H1 (cell line): ENCODE measurements around the gene RWDD3. TPM values are rescaled to one million over a fixed set of nuclear protein-coding genes. Genes with fewer than 3 reads are reported as not detected.

Experiments
- CTCF ChIA-PET: fragments of 300-600 bp; sonication (Branson Sonifier 250); formaldehyde crosslinking; loops from one replicate; lab custom pipeline; 2021; ENCODE audit not compliant: partially characterized antibody; lab: Charles Lee
- POLR2A ChIA-PET: fragments of 300-600 bp; sonication (Branson Sonifier 250); formaldehyde crosslinking; loops from one replicate; lab custom pipeline; 2021; ENCODE audit warnings: inconsistent platforms; ENCODE audit not compliant: partially characterized antibody; lab: Charles Lee
- DNase-seq, 2 experiments: peaks; one replicate each; pipeline versions ENCODE4 v3.0.0 to v3.0.0-alpha.2; 2010 to 2022; ENCODE audit warnings: low spot score in 2 of 2, low read depth in 1 of 2, mixed read lengths in 1 of 2
- FAIRE-seq: peaks from 2 replicates; lab custom pipeline; 2011; peaks lifted over from hg19 to GRCh38; lab: Jason Lieb, UNC
- H2AFZ ChIP-seq: 2 replicates; pipeline ENCODE4 v1.8.1; 2012; ENCODE audit warnings: low read length, inconsistent platforms
- H2AK5ac ChIP-seq: 2 replicates; pipeline ENCODE4 v1.6.1; 2013; ENCODE audit warnings: low read depth, low read length
- H2BK120ac ChIP-seq: replicated peaks from 2 replicates; pipeline ENCODE3; 2013; ENCODE audit warnings: low read depth, low read length, inconsistent platforms
- H2BK12ac ChIP-seq: 2 replicates; pipeline ENCODE4 v1.6.1; 2013; ENCODE audit warnings: low read depth, low read length
- H2BK15ac ChIP-seq: 2 replicates; pipeline ENCODE4 v1.6.1; 2013; ENCODE audit warnings: low read length
- H2BK20ac ChIP-seq: 2 replicates; pipeline ENCODE4 v1.6.1; 2013; ENCODE audit warnings: low read length
- H2BK5ac ChIP-seq: 2 replicates; pipeline ENCODE4 v1.6.1; 2013; ENCODE audit warnings: low read depth, low read length
- H3K14ac ChIP-seq: 2 replicates; pipeline ENCODE4 v1.6.1; 2013; ENCODE audit warnings: inconsistent platforms; ENCODE audit not compliant: insufficient read length
- H3K18ac ChIP-seq: 2 replicates; pipeline ENCODE4 v1.6.1; 2013; ENCODE audit warnings: low read length; ENCODE audit errors: extremely low read depth
- H3K23ac ChIP-seq: 2 replicates; pipeline ENCODE4 v1.6.1; 2013; ENCODE audit warnings: inconsistent platforms; ENCODE audit not compliant: insufficient read length
- H3K23me2 ChIP-seq: 2 replicates; pipeline ENCODE4 v1.6.1; 2013; ENCODE audit warnings: low read depth, low read length
- H3K27ac ChIP-seq: 2 replicates; pipeline ENCODE4 v1.6.1; 2011; ENCODE audit warnings: low read depth, low read length, inconsistent platforms
- H3K27me3 ChIP-seq, 4 experiments: replicated peaks in 1 of 4; 1 replicate in 1 of 4; 2 replicates in 3 of 4; pipeline versions ENCODE4 v1.6.1 to v1.8.1; 2011 to 2013; ENCODE audit warnings: low read length in 3 of 4, mild to moderate bottlenecking in 3 of 4, inconsistent platforms in 2 of 4, mixed read lengths in 2 of 4, moderate library complexity in 1 of 4; ENCODE audit not compliant: control insufficient read depth in 3 of 4, insufficient read depth in 3 of 4; ENCODE audit errors: extremely low read depth in 1 of 4
- H3K36me3 ChIP-seq, 4 experiments: 2 replicates each; pipeline versions ENCODE4 v1.6.1 to v1.8.1; 2011 to 2013; ENCODE audit warnings: mild to moderate bottlenecking in 4 of 4, low read length in 3 of 4, moderate library complexity in 2 of 4, control low read depth in 1 of 4, inconsistent platforms in 1 of 4; ENCODE audit not compliant: insufficient read depth in 4 of 4, control insufficient read depth in 2 of 4
- H3K4ac ChIP-seq: replicated peaks from 2 replicates; pipeline ENCODE3; 2013; ENCODE audit warnings: low read length, low read depth, mixed read lengths, inconsistent platforms; ENCODE audit not compliant: insufficient read length
- H3K4me1 ChIP-seq, 4 experiments: replicated peaks in 1 of 4; 1 replicate in 1 of 4; 2 replicates in 3 of 4; pipeline versions ENCODE4 v1.6.1 to v1.8.1; 2011 to 2013; ENCODE audit warnings: low read length in 3 of 4, inconsistent platforms in 2 of 4, mixed read lengths in 1 of 4; ENCODE audit not compliant: insufficient read depth in 4 of 4, control insufficient read depth in 3 of 4
- H3K4me2 ChIP-seq, 2 experiments: 2 replicates each; pipeline versions ENCODE4 v1.6.1 to v1.8.1; 2011 to 2013; ENCODE audit warnings: low read depth in 2 of 2, low read length in 2 of 2, control low read depth in 1 of 2, inconsistent platforms in 1 of 2, mild to moderate bottlenecking in 1 of 2; ENCODE audit not compliant: insufficient read depth in 1 of 2
- H3K4me3 ChIP-seq, 4 experiments: fragments of 200-600, 300-600 bp in 1 of 4; sonication (generic), shearing (Covaris generic), sonication (Bioruptor Twin) in 1 of 4; 2 replicates each; pipeline versions ENCODE4 v1.5.1 to v1.8.1; 2011 to 2016; ENCODE audit warnings: low read length in 4 of 4, low read depth in 3 of 4, control low read depth in 2 of 4, inconsistent platforms in 2 of 4, mild to moderate bottlenecking in 2 of 4, mixed read lengths in 1 of 4, moderate library complexity in 1 of 4; ENCODE audit not compliant: insufficient read depth in 2 of 4; ENCODE audit errors: extremely low read depth in 1 of 4
- H3K56ac ChIP-seq: replicated peaks from 2 replicates; pipeline ENCODE3; 2013; ENCODE audit warnings: low read depth, mild to moderate bottlenecking, mixed read lengths, low read length, inconsistent platforms; ENCODE audit not compliant: insufficient read length
- H3K79me1 ChIP-seq: 2 replicates; pipeline ENCODE4 v1.6.1; 2013; ENCODE audit warnings: low read depth, low read length, control low read depth
- H3K79me2 ChIP-seq, 2 experiments: 2 replicates each; pipeline versions ENCODE4 v1.6.1 to v1.8.1; 2012 to 2013; ENCODE audit warnings: low read length in 2 of 2, mild to moderate bottlenecking in 2 of 2, inconsistent platforms in 1 of 2; ENCODE audit not compliant: insufficient read depth in 2 of 2, control insufficient read depth in 1 of 2
- H3K9ac ChIP-seq, 4 experiments: replicated peaks in 1 of 4; 1 replicate in 1 of 4; 2 replicates in 3 of 4; pipeline versions ENCODE4 v1.6.1 to v1.8.1; 2011 to 2013; ENCODE audit warnings: low read depth in 3 of 4, low read length in 3 of 4, control low read depth in 2 of 4, mild to moderate bottlenecking in 2 of 4, moderate library complexity in 2 of 4, inconsistent platforms in 1 of 4; ENCODE audit errors: extremely low read depth in 1 of 4
- H3K9me3 ChIP-seq, 2 experiments: 2 replicates each; pipeline versions ENCODE4 v1.6.1 to v1.8.1; 2012 to 2013; ENCODE audit warnings: mild to moderate bottlenecking in 2 of 2, moderate library complexity in 2 of 2, control low read depth in 1 of 2, inconsistent platforms in 1 of 2, low read depth in 1 of 2, low read length in 1 of 2, mixed read lengths in 1 of 2; ENCODE audit not compliant: insufficient read depth in 2 of 2
- H4K20me1 ChIP-seq, 2 experiments: replicated peaks in 1 of 2; 2 replicates each; pipeline versions ENCODE3 to v1.8.1; 2011 to 2013; ENCODE audit warnings: inconsistent platforms in 2 of 2, low read length in 2 of 2, mild to moderate bottlenecking in 1 of 2; ENCODE audit not compliant: insufficient read depth in 2 of 2, control insufficient read depth in 1 of 2
- H4K5ac ChIP-seq: 2 replicates; pipeline ENCODE4 v1.6.1; 2013; ENCODE audit warnings: low read length, low read depth, mixed read lengths, inconsistent platforms; ENCODE audit not compliant: insufficient read length
- H4K8ac ChIP-seq: 2 replicates; pipeline ENCODE4 v1.8.0; 2013; ENCODE audit warnings: mild to moderate bottlenecking, moderate library complexity, low read length, inconsistent platforms; ENCODE audit not compliant: insufficient read depth; ENCODE audit errors: extremely low read depth
- H4K91ac ChIP-seq: replicated peaks from 2 replicates; pipeline ENCODE3; 2013; ENCODE audit warnings: low read length, mixed read lengths, inconsistent platforms; ENCODE audit not compliant: insufficient read length
- BRCA1 ChIP-seq: IDR thresholded peaks from 2 replicates; pipeline ENCODE4 v1.6.1; 2012; ENCODE audit warnings: low read depth, low read length, improper control_type of control experiment
- CBX8 ChIP-seq: fragments of 300-800, 300-1000 bp; sonication (generic); IDR thresholded peaks from 2 replicates; pipeline ENCODE4 v1.7.1; 2016; ENCODE audit warnings: low read depth, low read length, borderline replicate concordance
- KDM1A ChIP-seq: fragments of 200-600, 300-600 bp; sonication (generic); IDR thresholded peaks from 2 replicates; pipeline ENCODE4 v1.7.1; 2016; ENCODE audit warnings: mild to moderate bottlenecking, low read length, borderline replicate concordance
- RFX5 ChIP-seq: IDR thresholded peaks from 2 replicates; pipeline ENCODE4 v1.6.1; 2011; ENCODE audit warnings: low read depth, low read length, improper control_type of control experiment, borderline replicate concordance
- TBP ChIP-seq: IDR thresholded peaks from 2 replicates; pipeline ENCODE4 v1.6.1; 2011; ENCODE audit warnings: low read depth, low read length, improper control_type of control experiment
- TCF12 ChIP-seq: IDR thresholded peaks from 2 replicates; pipeline ENCODE4 v1.6.1; 2011; ENCODE audit warnings: low read depth, mild to moderate bottlenecking, low read length
- YY1 ChIP-seq: IDR thresholded peaks from 2 replicates; pipeline ENCODE4 v1.6.1; 2011; ENCODE audit warnings: low read depth, mild to moderate bottlenecking, low read length
- WGBS, 2 experiments: shearing (Covaris generic) in 1 of 2; methylation state at CpG; one replicate each; pipeline versions ENCODE4 v1.1.6 to v1.1.7; 2013 to 2015; ENCODE audit warnings: low lambda C conversion rate in 2 of 2, mixed read lengths in 2 of 2, inconsistent platforms in 1 of 2, low coverage in 1 of 2, missing lambda C conversion rate in 1 of 2; ENCODE audit not compliant: insufficient replicate concordance in 2 of 2, insufficient coverage in 1 of 2, insufficient read length in 1 of 2; ENCODE audit errors: extremely low coverage in 1 of 2, missing lambda C conversion rate in 1 of 2; 5-methylcytosine and 5-hydroxymethylcytosine counted together
- long read RNA-seq, 2 experiments: library from RNA in 1 of 2; library from capped mRNA in 1 of 2; stranded (forward); transcript quantifications; one replicate each; pipeline ENCODE4 v2.0.0, GENCODE V29; 2021; ENCODE audit warnings: inconsistent platforms in 1 of 2
- polyA minus RNA-seq, 3 experiments: library from RNA; depleted of rRNA, polyadenylated mRNA; stranded (reverse); fragments of >200 nt; gene quantifications; 1 replicate in 2 of 3; 2 replicates in 1 of 3; pipeline ENCODE4 v1.2.3, GENCODE V29; 2011
- polyA plus RNA-seq, 7 experiments: library from polyadenylated mRNA; depleted of rRNA in 3 of 7; stranded (reverse) in 5 of 7; unstranded in 2 of 7; fragments of >200 nt in 5 of 7; fragments of 200-250 nt in 2 of 7; gene quantifications; 1 replicate in 5 of 7; 2 replicates in 1 of 7; 4 replicates in 1 of 7; pipeline versions ENCODE4 v1.2.1 to v1.2.3, GENCODE V29; 2011 to 2013; ENCODE audit warnings: missing spikeins in 2 of 7, mixed read lengths in 2 of 7
- total RNA-seq: library from RNA; stranded (reverse); fragmentation: NEBNext Ultra II Directional; extraction: Animal tissue kit (Norgen Biotek cat#: 25700); gene quantifications from 2 replicates; pipeline ENCODE4 v1.2.1, GENCODE V29; 2021

Gene RWDD3, protein sequence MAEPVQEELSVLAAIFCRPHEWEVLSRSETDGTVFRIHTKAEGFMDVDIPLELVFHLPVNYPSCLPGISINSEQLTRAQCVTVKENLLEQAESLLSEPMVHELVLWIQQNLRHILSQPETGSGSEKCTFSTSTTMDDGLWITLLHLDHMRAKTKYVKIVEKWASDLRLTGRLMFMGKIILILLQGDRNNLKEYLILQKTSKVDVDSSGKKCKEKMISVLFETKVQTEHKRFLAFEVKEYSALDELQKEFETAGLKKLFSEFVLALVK
- 12.3 and 14.5 TPM in 2 replicates for total RNA-seq
- 5.0 and 7.9 TPM in 2 replicates for polyA plus RNA-seq (2011; rRNA removed)
- polyA plus RNA-seq (2011; cell fraction: cytosol; rRNA removed) = 12.7 TPM
- 5.0 TPM for polyA plus RNA-seq (2011; cell fraction: nucleus; rRNA removed)
- polyA plus RNA-seq (2012, experiment 1 of 2) = 7.7 to 14.7 TPM (median 10.0 TPM) in 4 replicates
- polyA plus RNA-seq (2012, experiment 2 of 2) = 5.0 TPM
- 20.1 TPM for polyA plus RNA-seq (2013, experiment 1 of 2)
- polyA plus RNA-seq (2013, experiment 2 of 2) = 17.5 TPM
- 6.0 and 7.4 TPM in 2 replicates for polyA minus RNA-seq (2011; rRNA and poly(A)+ RNA removed)
- 4.9 TPM for polyA minus RNA-seq (2011; cell fraction: cytosol; rRNA and poly(A)+ RNA removed)
- 9.9 TPM for polyA minus RNA-seq (2011; cell fraction: nucleus; rRNA and poly(A)+ RNA removed)
- long read RNA-seq, experiment 1, transcript RWDD3-202 (4 exons, 1,235 nt) = major isoform, 5 of 15 reads
- long read RNA-seq, experiment 1, partial matches to known transcripts = 1 of 15 reads
- long read RNA-seq, experiment 1, other reads (novel, unspliced or antisense) = 8 of 15 reads
- long read RNA-seq, experiment 2, transcript RWDD3-202 (4 exons, 1,235 nt) = major isoform, 6 of 15 reads
- long read RNA-seq, experiment 2, partial matches to known transcripts = 0 of 15 reads
- long read RNA-seq, experiment 2, other reads (novel, unspliced or antisense) = 7 of 15 reads

DNA sequence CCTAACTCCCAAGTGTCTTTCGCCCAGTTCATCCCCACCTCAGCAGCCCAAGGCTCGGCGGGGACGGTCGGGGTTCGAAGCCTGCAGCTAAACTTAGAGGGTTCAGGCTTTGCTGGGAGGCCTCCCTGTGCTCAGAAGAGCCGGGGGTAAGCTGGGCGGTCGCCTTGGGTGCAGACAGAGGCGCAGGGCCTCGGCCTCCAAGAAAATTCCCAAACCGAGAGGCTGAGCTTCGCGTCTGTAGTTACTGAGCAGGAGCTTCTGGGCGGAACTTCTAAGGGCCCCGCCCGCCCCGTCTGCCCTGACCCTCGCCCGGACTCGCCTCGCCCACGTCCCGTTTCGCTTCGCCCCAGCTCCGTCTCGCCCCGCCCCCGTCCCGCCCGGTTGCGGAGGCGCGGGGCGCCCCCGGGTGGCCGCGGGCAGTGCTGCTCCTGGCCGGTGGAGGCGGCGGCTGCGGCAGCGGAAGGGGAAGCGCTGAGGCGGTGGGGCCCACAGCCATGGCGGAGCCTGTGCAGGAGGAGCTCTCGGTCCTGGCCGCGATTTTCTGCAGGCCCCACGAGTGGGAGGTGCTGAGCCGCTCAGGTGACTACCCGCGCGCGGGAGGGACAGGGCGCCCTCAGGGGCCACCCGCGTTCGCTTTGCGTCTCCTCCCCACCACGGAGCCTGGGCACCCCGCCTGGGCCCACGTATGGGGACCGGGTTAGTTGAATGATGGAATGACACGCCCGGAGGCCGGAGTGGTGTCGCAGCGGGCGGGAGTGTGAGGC lies at the start of gene RWDD3:
TSS of gene RWDD3 (plus strand) at position 474 of the 764 bp plus-strand sequence. CDS start at position 495, 21 bp downstream.
- WGBS, 2 experiments = 3% methylated on average over 46 of the region's 71 CpGs; no CpG with 5 or more reads in 1 of the 2 experiments
- CTCF ChIA-PET = interaction anchor here (0.6 to 2.9 kb wide), 25 partner anchors 10 to 380 kb away, joined by 3 to 20 read pairs (median 5); partner anchors contain the start of genes ALG14 and TLCD4
- no peak for TF ChIP-seq KDM1A
- TF ChIP-seq TCF12 = peak; percentile 66; the same call in 1 of the 2 replicates
- no peak for TF ChIP-seq CBX8
- no peak for TF ChIP-seq RFX5
- TF ChIP-seq YY1 = peak; percentile 86; the same call in 1 of the 2 replicates
- no peak for TF ChIP-seq BRCA1
- peak; percentile 46; the same call in 1 of the 2 replicates for TF ChIP-seq TBP

More for the DNA sequence above, at the start of gene RWDD3:
- peak within 1 kb of the TSS; percentile 85 for H2AFZ ChIP-seq
- peak within 1 kb of the TSS; percentile 76 to 93 for H3K4me2 ChIP-seq
- no peak within 1 kb of the TSS for H2AK5ac ChIP-seq
- H3K18ac ChIP-seq = peak within 1 kb of the TSS; percentile 95
- no peak within 1 kb of the TSS for H2BK15ac ChIP-seq
- H3K14ac ChIP-seq = no peak within 1 kb of the TSS
- peak within 1 kb of the TSS; percentile 53 for H3K23ac ChIP-seq
- peaks cover 0 to 3% (median 0%) of the 10 kb centered on the region in 4 experiments; a peak in 2 of 7 replicates for H3K27me3 ChIP-seq
- peak within 1 kb of the TSS; percentile 75; the same call in 1 of the 2 replicates for H3K27ac ChIP-seq
- H4K20me1 ChIP-seq = peaks cover 0 to 2% of the 10 kb centered on the region in 2 experiments
- peak within 1 kb of the TSS; percentile 94; the same call in 1 of the 2 replicates for H4K8ac ChIP-seq
- peak within 1 kb of the TSS; percentile 72 for H3K4ac ChIP-seq
- POLR2A ChIA-PET = interaction anchor here (0.7 to 2.0 kb wide), 7 partner anchors 11 to 380 kb away, joined by 3 to 8 read pairs (median 3); partner anchors contain the start of gene TLCD4
- H3K9ac ChIP-seq = peak within 1 kb of the TSS; percentile 48 to 70 (median 63); a peak in 5 of 7 replicates
- peaks cover 9% of the 10 kb centered on the region; the same call in 1 of the 2 replicates for H3K23me2 ChIP-seq
- peak within 1 kb of the TSS; percentile 92 for H3K56ac ChIP-seq
- H2BK5ac ChIP-seq = peak within 1 kb of the TSS; percentile 80
- peak within 1 kb of the TSS; percentile 68 for H4K5ac ChIP-seq
- H2BK12ac ChIP-seq = 0 out of 2 replicates have a peak within 1 kb of the TSS, but pooled peaks have one; percentile 23
- peaks cover 0 to 14% of the 10 kb centered on the region in 2 experiments; a peak in 2 of 4 replicates for H3K79me2 ChIP-seq
- H3K4me1 ChIP-seq = peaks cover 0 to 4% (median 1%) of the 10 kb centered on the region in 4 experiments; a peak in 4 of 7 replicates
- no peaks in the 10 kb centered on the region for H3K36me3 ChIP-seq
- H4K91ac ChIP-seq = peak within 1 kb of the TSS; percentile 92
- FAIRE-seq (no peak), DNase-seq (peak; percentile 78 to 96)
- peak within 1 kb of the TSS; percentile 76 to 93 (median 84) for H3K4me3 ChIP-seq
- H3K79me1 ChIP-seq = no peaks in the 10 kb centered on the region
- no peak within 1 kb of the TSS for H2BK20ac ChIP-seq
- H3K9me3 ChIP-seq = no peaks in the 10 kb centered on the region
- H2BK120ac ChIP-seq = no peak within 1 kb of the TSS
